Measurements from ENCODE around the gene MED26. TPM values are rescaled to one million over a fixed set of nuclear protein-coding genes. Genes with fewer than 3 reads are reported as not detected.

The MED26 gene
- total and polyA plus RNA-seq, 10 of the 15 experiments (the other 5 are each of a cell fraction or from before 2014, with no cell fraction given) = 1.1 to 21.4 (median 9.7) TPM

GRCh38 chr19:16572332-16573211 lies 55.4 kb downstream of the MED26 start, which contains the start of gene SLC35E1 (continued):
- TF ChIP-seq E2F4 (IDR thresholded peaks at IDR 0.05; ENCODE audit: low read depth, low read length) = no peak
- TF ChIP-seq BHLHE40 (IDR thresholded peaks at IDR 0.05; ENCODE audit: borderline replicate concordance in 1 of 2, low read depth in 2 of 2, low read length in 1 of 2) = peak; percentile 12 to 63; a peak in 1 of 4 replicates
- no peak for TF ChIP-seq BMI1 (IDR thresholded peaks at IDR 0.05; ENCODE audit: borderline replicate concordance)
- TF ChIP-seq, protein P1, sequence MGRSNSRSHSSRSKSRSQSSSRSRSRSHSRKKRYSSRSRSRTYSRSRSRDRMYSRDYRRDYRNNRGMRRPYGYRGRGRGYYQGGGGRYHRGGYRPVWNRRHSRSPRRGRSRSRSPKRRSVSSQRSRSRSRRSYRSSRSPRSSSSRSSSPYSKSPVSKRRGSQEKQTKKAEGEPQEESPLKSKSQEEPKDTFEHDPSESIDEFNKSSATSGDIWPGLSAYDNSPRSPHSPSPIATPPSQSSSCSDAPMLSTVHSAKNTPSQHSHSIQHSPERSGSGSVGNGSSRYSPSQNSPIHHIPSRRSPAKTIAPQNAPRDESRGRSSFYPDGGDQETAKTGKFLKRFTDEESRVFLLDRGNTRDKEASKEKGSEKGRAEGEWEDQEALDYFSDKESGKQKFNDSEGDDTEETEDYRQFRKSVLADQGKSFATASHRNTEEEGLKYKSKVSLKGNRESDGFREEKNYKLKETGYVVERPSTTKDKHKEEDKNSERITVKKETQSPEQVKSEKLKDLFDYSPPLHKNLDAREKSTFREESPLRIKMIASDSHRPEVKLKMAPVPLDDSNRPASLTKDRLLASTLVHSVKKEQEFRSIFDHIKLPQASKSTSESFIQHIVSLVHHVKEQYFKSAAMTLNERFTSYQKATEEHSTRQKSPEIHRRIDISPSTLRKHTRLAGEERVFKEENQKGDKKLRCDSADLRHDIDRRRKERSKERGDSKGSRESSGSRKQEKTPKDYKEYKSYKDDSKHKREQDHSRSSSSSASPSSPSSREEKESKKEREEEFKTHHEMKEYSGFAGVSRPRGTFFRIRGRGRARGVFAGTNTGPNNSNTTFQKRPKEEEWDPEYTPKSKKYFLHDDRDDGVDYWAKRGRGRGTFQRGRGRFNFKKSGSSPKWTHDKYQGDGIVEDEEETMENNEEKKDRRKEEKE (IDR thresholded peaks at IDR 0.05) = no peak
- no peak for TF ChIP-seq KDM1A (IDR thresholded peaks at IDR 0.05; ENCODE audit: borderline replicate concordance)
- no peak for TF ChIP-seq USF2 (IDR thresholded peaks at IDR 0.05; ENCODE audit: borderline replicate concordance, low read depth, low read length)
- peak; percentile 89 for TF ChIP-seq HCFC1 (IDR thresholded peaks at IDR 0.05; ENCODE audit: low read length)
- peak; percentile 15 for TF ChIP-seq BCL3 (IDR thresholded peaks at IDR 0.05; ENCODE audit: borderline replicate concordance, insufficient read depth, low read depth, low read length, poor library complexity, severe bottlenecking)
- no peak for TF ChIP-seq CEBPZ (IDR thresholded peaks at IDR 0.05; ENCODE audit: low read depth, low read length)
- TF ChIP-seq RUNX3 (IDR thresholded peaks at IDR 0.05; ENCODE audit: low read length) = peak; percentile 29
- TF ChIP-seq, protein P2, sequence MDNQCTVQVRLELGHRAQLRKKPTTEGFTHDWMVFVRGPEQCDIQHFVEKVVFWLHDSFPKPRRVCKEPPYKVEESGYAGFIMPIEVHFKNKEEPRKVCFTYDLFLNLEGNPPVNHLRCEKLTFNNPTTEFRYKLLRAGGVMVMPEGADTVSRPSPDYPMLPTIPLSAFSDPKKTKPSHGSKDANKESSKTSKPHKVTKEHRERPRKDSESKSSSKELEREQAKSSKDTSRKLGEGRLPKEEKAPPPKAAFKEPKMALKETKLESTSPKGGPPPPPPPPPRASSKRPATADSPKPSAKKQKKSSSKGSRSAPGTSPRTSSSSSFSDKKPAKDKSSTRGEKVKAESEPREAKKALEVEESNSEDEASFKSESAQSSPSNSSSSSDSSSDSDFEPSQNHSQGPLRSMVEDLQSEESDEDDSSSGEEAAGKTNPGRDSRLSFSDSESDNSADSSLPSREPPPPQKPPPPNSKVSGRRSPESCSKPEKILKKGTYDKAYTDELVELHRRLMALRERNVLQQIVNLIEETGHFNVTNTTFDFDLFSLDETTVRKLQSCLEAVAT (IDR thresholded peaks at IDR 0.05) = peak; percentile 61
- no peak; the same call in 1 of the 2 replicates for TF ChIP-seq RFX5 (IDR thresholded peaks at IDR 0.05; ENCODE audit: low read depth, low read length)
- TF ChIP-seq GABPA (IDR thresholded peaks at IDR 0.05; ENCODE audit: low read depth) = peak; percentile 90
- TF ChIP-seq TAF1 (IDR thresholded peaks at IDR 0.05; ENCODE audit: borderline replicate concordance, low read depth, low read length) = peak; percentile 86
- TF ChIP-seq ATF7 (IDR thresholded peaks at IDR 0.05; ENCODE audit: low read depth) = no peak
- TF ChIP-seq MEF2A (IDR thresholded peaks at IDR 0.05; ENCODE audit: insufficient read depth, low read depth, low read length) = 0 out of 2 replicates have a peak, but pooled peaks have one; percentile 58

All from GM12878 (cell line).